H1 (cell line): ENCODE data around the gene DAP. TPM values are rescaled to one million over a fixed set of nuclear protein-coding genes. Genes with fewer than 3 reads are reported as not detected.

Experiments used
- CTCF ChIA-PET: fragments of 300-600 bp; sonication (Branson Sonifier 250); formaldehyde crosslinking; loops from one replicate; lab custom pipeline; 2021; ENCODE audit not compliant: partially characterized antibody; lab: Charles Lee
- POLR2A ChIA-PET: fragments of 300-600 bp; sonication (Branson Sonifier 250); formaldehyde crosslinking; loops from one replicate; lab custom pipeline; 2021; ENCODE audit warnings: inconsistent platforms; ENCODE audit not compliant: partially characterized antibody; lab: Charles Lee
- DNase-seq, 2 experiments: peaks; one replicate each; pipeline versions ENCODE4 v3.0.0 to v3.0.0-alpha.2; 2010 to 2022; ENCODE audit warnings: low spot score in 2 of 2, low read depth in 1 of 2, mixed read lengths in 1 of 2
- FAIRE-seq: peaks from 2 replicates; lab custom pipeline; 2011; peaks lifted over from hg19 to GRCh38; lab: Jason Lieb, UNC
- H2AFZ ChIP-seq: 2 replicates; pipeline ENCODE4 v1.8.1; 2012; ENCODE audit warnings: low read length, inconsistent platforms
- H2AK5ac ChIP-seq: 2 replicates; pipeline ENCODE4 v1.6.1; 2013; ENCODE audit warnings: low read depth, low read length
- H2BK120ac ChIP-seq: replicated peaks from 2 replicates; pipeline ENCODE3; 2013; ENCODE audit warnings: low read depth, low read length, inconsistent platforms
- H2BK12ac ChIP-seq: 2 replicates; pipeline ENCODE4 v1.6.1; 2013; ENCODE audit warnings: low read depth, low read length
- H2BK15ac ChIP-seq: 2 replicates; pipeline ENCODE4 v1.6.1; 2013; ENCODE audit warnings: low read length
- H2BK20ac ChIP-seq: 2 replicates; pipeline ENCODE4 v1.6.1; 2013; ENCODE audit warnings: low read length
- H2BK5ac ChIP-seq: 2 replicates; pipeline ENCODE4 v1.6.1; 2013; ENCODE audit warnings: low read depth, low read length
- H3K14ac ChIP-seq: 2 replicates; pipeline ENCODE4 v1.6.1; 2013; ENCODE audit warnings: inconsistent platforms; ENCODE audit not compliant: insufficient read length
- H3K18ac ChIP-seq: 2 replicates; pipeline ENCODE4 v1.6.1; 2013; ENCODE audit warnings: low read length; ENCODE audit errors: extremely low read depth
- H3K23ac ChIP-seq: 2 replicates; pipeline ENCODE4 v1.6.1; 2013; ENCODE audit warnings: inconsistent platforms; ENCODE audit not compliant: insufficient read length
- H3K23me2 ChIP-seq: 2 replicates; pipeline ENCODE4 v1.6.1; 2013; ENCODE audit warnings: low read depth, low read length
- H3K27ac ChIP-seq: 2 replicates; pipeline ENCODE4 v1.6.1; 2011; ENCODE audit warnings: low read depth, low read length, inconsistent platforms
- H3K27me3 ChIP-seq, 4 experiments: replicated peaks in 1 of 4; 1 replicate in 1 of 4; 2 replicates in 3 of 4; pipeline versions ENCODE4 v1.6.1 to v1.8.1; 2011 to 2013; ENCODE audit warnings: low read length in 3 of 4, mild to moderate bottlenecking in 3 of 4, inconsistent platforms in 2 of 4, mixed read lengths in 2 of 4, moderate library complexity in 1 of 4; ENCODE audit not compliant: control insufficient read depth in 3 of 4, insufficient read depth in 3 of 4; ENCODE audit errors: extremely low read depth in 1 of 4
- H3K36me3 ChIP-seq, 4 experiments: 2 replicates each; pipeline versions ENCODE4 v1.6.1 to v1.8.1; 2011 to 2013; ENCODE audit warnings: mild to moderate bottlenecking in 4 of 4, low read length in 3 of 4, moderate library complexity in 2 of 4, control low read depth in 1 of 4, inconsistent platforms in 1 of 4; ENCODE audit not compliant: insufficient read depth in 4 of 4, control insufficient read depth in 2 of 4
- H3K4ac ChIP-seq: replicated peaks from 2 replicates; pipeline ENCODE3; 2013; ENCODE audit warnings: low read length, low read depth, mixed read lengths, inconsistent platforms; ENCODE audit not compliant: insufficient read length
- H3K4me1 ChIP-seq, 4 experiments: replicated peaks in 1 of 4; 1 replicate in 1 of 4; 2 replicates in 3 of 4; pipeline versions ENCODE4 v1.6.1 to v1.8.1; 2011 to 2013; ENCODE audit warnings: low read length in 3 of 4, inconsistent platforms in 2 of 4, mixed read lengths in 1 of 4; ENCODE audit not compliant: insufficient read depth in 4 of 4, control insufficient read depth in 3 of 4
- H3K4me2 ChIP-seq, 2 experiments: 2 replicates each; pipeline versions ENCODE4 v1.6.1 to v1.8.1; 2011 to 2013; ENCODE audit warnings: low read depth in 2 of 2, low read length in 2 of 2, control low read depth in 1 of 2, inconsistent platforms in 1 of 2, mild to moderate bottlenecking in 1 of 2; ENCODE audit not compliant: insufficient read depth in 1 of 2
- H3K4me3 ChIP-seq, 4 experiments: fragments of 200-600, 300-600 bp in 1 of 4; sonication (generic), shearing (Covaris generic), sonication (Bioruptor Twin) in 1 of 4; 2 replicates each; pipeline versions ENCODE4 v1.5.1 to v1.8.1; 2011 to 2016; ENCODE audit warnings: low read length in 4 of 4, low read depth in 3 of 4, control low read depth in 2 of 4, inconsistent platforms in 2 of 4, mild to moderate bottlenecking in 2 of 4, mixed read lengths in 1 of 4, moderate library complexity in 1 of 4; ENCODE audit not compliant: insufficient read depth in 2 of 4; ENCODE audit errors: extremely low read depth in 1 of 4
- H3K56ac ChIP-seq: replicated peaks from 2 replicates; pipeline ENCODE3; 2013; ENCODE audit warnings: low read depth, mild to moderate bottlenecking, mixed read lengths, low read length, inconsistent platforms; ENCODE audit not compliant: insufficient read length
- H3K79me1 ChIP-seq: 2 replicates; pipeline ENCODE4 v1.6.1; 2013; ENCODE audit warnings: low read depth, low read length, control low read depth
- H3K79me2 ChIP-seq, 2 experiments: 2 replicates each; pipeline versions ENCODE4 v1.6.1 to v1.8.1; 2012 to 2013; ENCODE audit warnings: low read length in 2 of 2, mild to moderate bottlenecking in 2 of 2, inconsistent platforms in 1 of 2; ENCODE audit not compliant: insufficient read depth in 2 of 2, control insufficient read depth in 1 of 2
- H3K9ac ChIP-seq, 4 experiments: replicated peaks in 1 of 4; 1 replicate in 1 of 4; 2 replicates in 3 of 4; pipeline versions ENCODE4 v1.6.1 to v1.8.1; 2011 to 2013; ENCODE audit warnings: low read depth in 3 of 4, low read length in 3 of 4, control low read depth in 2 of 4, mild to moderate bottlenecking in 2 of 4, moderate library complexity in 2 of 4, inconsistent platforms in 1 of 4; ENCODE audit errors: extremely low read depth in 1 of 4
- H3K9me3 ChIP-seq, 2 experiments: 2 replicates each; pipeline versions ENCODE4 v1.6.1 to v1.8.1; 2012 to 2013; ENCODE audit warnings: mild to moderate bottlenecking in 2 of 2, moderate library complexity in 2 of 2, control low read depth in 1 of 2, inconsistent platforms in 1 of 2, low read depth in 1 of 2, low read length in 1 of 2, mixed read lengths in 1 of 2; ENCODE audit not compliant: insufficient read depth in 2 of 2
- H4K20me1 ChIP-seq, 2 experiments: replicated peaks in 1 of 2; 2 replicates each; pipeline versions ENCODE3 to v1.8.1; 2011 to 2013; ENCODE audit warnings: inconsistent platforms in 2 of 2, low read length in 2 of 2, mild to moderate bottlenecking in 1 of 2; ENCODE audit not compliant: insufficient read depth in 2 of 2, control insufficient read depth in 1 of 2
- H4K5ac ChIP-seq: 2 replicates; pipeline ENCODE4 v1.6.1; 2013; ENCODE audit warnings: low read length, low read depth, mixed read lengths, inconsistent platforms; ENCODE audit not compliant: insufficient read length
- H4K8ac ChIP-seq: 2 replicates; pipeline ENCODE4 v1.8.0; 2013; ENCODE audit warnings: mild to moderate bottlenecking, moderate library complexity, low read length, inconsistent platforms; ENCODE audit not compliant: insufficient read depth; ENCODE audit errors: extremely low read depth
- H4K91ac ChIP-seq: replicated peaks from 2 replicates; pipeline ENCODE3; 2013; ENCODE audit warnings: low read length, mixed read lengths, inconsistent platforms; ENCODE audit not compliant: insufficient read length
- WGBS, 2 experiments: shearing (Covaris generic) in 1 of 2; methylation state at CpG; one replicate each; pipeline versions ENCODE4 v1.1.6 to v1.1.7; 2013 to 2015; ENCODE audit warnings: low lambda C conversion rate in 2 of 2, mixed read lengths in 2 of 2, inconsistent platforms in 1 of 2, low coverage in 1 of 2, missing lambda C conversion rate in 1 of 2; ENCODE audit not compliant: insufficient replicate concordance in 2 of 2, insufficient coverage in 1 of 2, insufficient read length in 1 of 2; ENCODE audit errors: extremely low coverage in 1 of 2, missing lambda C conversion rate in 1 of 2; 5-methylcytosine and 5-hydroxymethylcytosine counted together
- polyA plus RNA-seq, 7 experiments: library from polyadenylated mRNA; depleted of rRNA in 3 of 7; stranded (reverse) in 5 of 7; unstranded in 2 of 7; fragments of >200 nt in 5 of 7; fragments of 200-250 nt in 2 of 7; gene quantifications; 1 replicate in 5 of 7; 2 replicates in 1 of 7; 4 replicates in 1 of 7; pipeline versions ENCODE4 v1.2.1 to v1.2.3, GENCODE V29; 2011 to 2013; ENCODE audit warnings: missing spikeins in 2 of 7, mixed read lengths in 2 of 7
- total RNA-seq: library from RNA; stranded (reverse); fragmentation: NEBNext Ultra II Directional; extraction: Animal tissue kit (Norgen Biotek cat#: 25700); gene quantifications from 2 replicates; pipeline ENCODE4 v1.2.1, GENCODE V29; 2021
- TF ChIP-seq, protein P1 (sequence below), 3 experiments: IDR thresholded peaks; 1 replicate in 2 of 3; 2 replicates in 1 of 3; pipeline versions ENCODE4 v1.5.1 to v1.6.1; 2011; ENCODE audit warnings: low read length in 3 of 3, mild to moderate bottlenecking in 3 of 3, inconsistent platforms in 2 of 3, low read depth in 1 of 3, moderate library complexity in 1 of 3; ENCODE audit not compliant: insufficient read depth in 1 of 3; ENCODE audit errors: control extremely low read depth in 1 of 3

DAP gene
- total and polyA plus RNA-seq, 2 of the 8 experiments (the other 6 are each of a cell fraction or from before 2014, with no cell fraction given): 26.2 to 44.4 TPM

DNA sequence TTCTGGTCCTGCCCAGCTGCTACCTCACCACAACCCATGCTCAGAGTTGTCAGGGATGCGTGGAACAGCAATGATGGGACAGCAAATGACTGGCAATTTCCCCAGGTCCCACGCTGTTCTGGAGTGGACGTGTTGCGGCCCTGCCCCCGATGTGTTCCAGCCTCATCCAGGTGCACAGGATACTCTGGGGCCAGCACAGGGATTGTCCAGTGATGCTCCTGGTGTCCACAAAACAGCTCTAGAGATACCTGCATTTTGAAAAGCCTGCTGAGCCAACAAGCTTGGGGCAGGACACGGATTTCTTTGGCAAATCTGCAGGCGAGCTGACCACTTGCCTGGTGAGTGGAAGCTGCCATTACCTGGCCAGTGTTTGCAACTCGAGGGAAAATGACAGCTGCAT, 108.4 kb downstream of the DAP start:
- no peak overlapping the region for H2BK5ac ChIP-seq
- no peak overlapping the region for H2AFZ ChIP-seq
- WGBS, 2 experiments: 92% methylated on average over 8 of the region's 8 CpGs; no CpG with 5 or more reads in 1 of the 2 experiments
- no peak overlapping the region for H3K14ac ChIP-seq
- no peak overlapping the region for H4K8ac ChIP-seq
- ChIA-PET POLR2A (interaction anchor here (0.6 to 1.2 kb wide), 5 partner anchors 9 to 22 kb away, joined by 3 read pairs; no protein-coding TSS in a partner anchor), CTCF (interaction anchor here (0.6 to 1.9 kb wide), 11 partner anchors 14 to 224 kb away, joined by 3 to 12 read pairs (median 3); no protein-coding TSS in a partner anchor)
- TF ChIP-seq, protein P1, sequence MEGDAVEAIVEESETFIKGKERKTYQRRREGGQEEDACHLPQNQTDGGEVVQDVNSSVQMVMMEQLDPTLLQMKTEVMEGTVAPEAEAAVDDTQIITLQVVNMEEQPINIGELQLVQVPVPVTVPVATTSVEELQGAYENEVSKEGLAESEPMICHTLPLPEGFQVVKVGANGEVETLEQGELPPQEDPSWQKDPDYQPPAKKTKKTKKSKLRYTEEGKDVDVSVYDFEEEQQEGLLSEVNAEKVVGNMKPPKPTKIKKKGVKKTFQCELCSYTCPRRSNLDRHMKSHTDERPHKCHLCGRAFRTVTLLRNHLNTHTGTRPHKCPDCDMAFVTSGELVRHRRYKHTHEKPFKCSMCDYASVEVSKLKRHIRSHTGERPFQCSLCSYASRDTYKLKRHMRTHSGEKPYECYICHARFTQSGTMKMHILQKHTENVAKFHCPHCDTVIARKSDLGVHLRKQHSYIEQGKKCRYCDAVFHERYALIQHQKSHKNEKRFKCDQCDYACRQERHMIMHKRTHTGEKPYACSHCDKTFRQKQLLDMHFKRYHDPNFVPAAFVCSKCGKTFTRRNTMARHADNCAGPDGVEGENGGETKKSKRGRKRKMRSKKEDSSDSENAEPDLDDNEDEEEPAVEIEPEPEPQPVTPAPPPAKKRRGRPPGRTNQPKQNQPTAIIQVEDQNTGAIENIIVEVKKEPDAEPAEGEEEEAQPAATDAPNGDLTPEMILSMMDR (IDR thresholded peaks at IDR 0.05; ENCODE audit: control extremely low read depth in 1 of 3, insufficient read depth in 1 of 3, low read depth in 1 of 3, low read length in 3 of 3): no peak
- H3K23ac ChIP-seq: no peak overlapping the region
- H3K18ac ChIP-seq: no peak overlapping the region
- peaks cover 0 to 13% (median under 1%) of the 10 kb centered on the region in 4 experiments; a peak in 5 of 8 replicates for H3K36me3 ChIP-seq
- no peak overlapping the region for H4K5ac ChIP-seq
- H2BK15ac ChIP-seq: no peak overlapping the region
- H4K20me1 ChIP-seq: peaks cover 0 to 5% of the 10 kb centered on the region in 2 experiments
- H2BK12ac ChIP-seq: no peak overlapping the region
- no peak overlapping the region for H2AK5ac ChIP-seq
- H3K56ac ChIP-seq: no peak overlapping the region
- no peak overlapping the region for H2BK120ac ChIP-seq
- no peak overlapping the region for H3K4me3 ChIP-seq
- peaks cover 6% of the 10 kb centered on the region for H3K79me1 ChIP-seq
- H3K27me3 ChIP-seq: no peaks in the 10 kb centered on the region
- no peak overlapping the region for H3K4ac ChIP-seq
- H3K27ac ChIP-seq: no peak overlapping the region
- H2BK20ac ChIP-seq: no peak overlapping the region
- no peak overlapping the region for H4K91ac ChIP-seq
- H3K9me3 ChIP-seq: no peaks in the 10 kb centered on the region
- no peak for DNase-seq
- FAIRE-seq: no peak
- 0 out of 2 replicates have a peak, but pooled peaks cover 2% of the 10 kb centered on the region for H3K23me2 ChIP-seq
- no peaks in the 10 kb centered on the region; a peak in 1 of 4 replicates for H3K79me2 ChIP-seq
- H3K4me1 ChIP-seq: peaks cover 2 to 13% (median 6%) of the 10 kb centered on the region in 4 experiments
- no peak overlapping the region for H3K4me2 ChIP-seq
- H3K9ac ChIP-seq: no peak overlapping the region
